ENCODE results near the gene ARHGAP19. TPM values are rescaled to one million over a fixed set of nuclear protein-coding genes. Genes with fewer than 3 reads are reported as not detected.

The ARHGAP19 gene
- total and polyA plus RNA-seq, 9 of the 15 experiments (the other 6 are each of a cell fraction or from before 2014, with no cell fraction given): 14.8 to 49.5 (median 26.8) TPM

- POLR2A ChIA-PET: interaction anchor here (0.6 kb wide), 1 partner anchor 54 kb away, joined by 4 read pairs; no protein-coding TSS in a partner anchor
- TF ChIP-seq RAD21 (CRISPR knock-in tag; conservative IDR thresholded peaks at IDR 0.05 in 1 of 2, IDR thresholded peaks at IDR 0.05 in 1 of 2) (peak; percentile 37 to 64), CEBPG (CRISPR knock-in tag; IDR thresholded peaks at IDR 0.05) (no peak), CEBPG (tag; conservative IDR thresholded peaks at IDR 0.05 in 1 of 2, IDR thresholded peaks at IDR 0.05 in 1 of 2) (no peak), KLF1 (tag; IDR thresholded peaks at IDR 0.05) (no peak), CTCF (IDR thresholded peaks at IDR 0.05 in 2 of 3, conservative IDR thresholded peaks at IDR 0.05 in 1 of 3; ENCODE audit: insufficient read depth in 2 of 3, low read depth in 1 of 3, low read length in 3 of 3) (peak; percentile 35 to 55 (median 38); a peak in 4 of 6 replicates), ZBTB2 (IDR thresholded peaks at IDR 0.05) (no peak), REST (IDR thresholded peaks at IDR 0.05; ENCODE audit: borderline replicate concordance) (peak; percentile 27; the same call in 1 of the 2 replicates), REST (CRISPR knock-in tag; IDR thresholded peaks at IDR 0.05; ENCODE audit: low read depth) (no peak), SMC3 (conservative IDR thresholded peaks at IDR 0.05; ENCODE audit: insufficient read depth, low read depth, low read length) (0 out of 2 replicates have a peak, but pooled peaks have one; percentile 31), ZNF224 (CRISPR knock-in tag; IDR thresholded peaks at IDR 0.05) (no peak)
These were observed 58.0 kb downstream of the ARHGAP19 start for GRCh38 chr10:97234400-97234799.

More at GRCh38 chr10:97234400-97234799, 58.0 kb downstream of the ARHGAP19 start:
- no peaks in the 10 kb centered on the region for H3K4me1 ChIP-seq (replicated peaks in 1 of 2; ENCODE audit: control insufficient read depth in 2 of 2, insufficient read depth in 2 of 2, low read length in 2 of 2)
- DNase-seq (ENCODE audit: extremely low read depth in 1 of 4, low spot score in 3 of 4) (peak in 3 of 4 experiments; percentile 32 to 42 (median 35)), ATAC-seq (no peak), FAIRE-seq (peak; percentile 19)
- no peak overlapping the region for H2AFZ ChIP-seq (ENCODE audit: low read depth, low read length)
- WGBS (ENCODE audit: insufficient coverage, low coverage, missing lambda C conversion rate): 50% methylated on average over 1 of the region's 1 CpG
- no peaks in the 10 kb centered on the region for H4K20me1 ChIP-seq (replicated peaks; ENCODE audit: control insufficient read depth, insufficient read depth, low read length)
- no peaks in the 10 kb centered on the region for H3K9me3 ChIP-seq (replicated peaks; ENCODE audit: control insufficient read depth, insufficient read depth, low read depth, low read length)
- no peaks in the 10 kb centered on the region for H3K79me2 ChIP-seq (ENCODE audit: control insufficient read depth, insufficient read depth, low read length)
- CTCF ChIA-PET (ENCODE audit: low intra/inter-chr PET ratio): interaction anchor here (1.8 kb wide), 1 partner anchor 162 kb away, joined by 8 read pairs; no protein-coding TSS in a partner anchor
- no peaks in the 10 kb centered on the region for H3K9me1 ChIP-seq (ENCODE audit: control insufficient read depth, insufficient read depth, low read length)
- BruUV-seq (replicated peaks): no TSS peak
- H3K9ac ChIP-seq (ENCODE audit: insufficient read depth in 1 of 2, low read depth in 2 of 2, low read length in 2 of 2): no peak overlapping the region
- no peak overlapping the region for H3K4me2 ChIP-seq (ENCODE audit: insufficient read depth, low read length)
- in situ Hi-C loops (cut with MboI) (no loop called here), intact Hi-C loops (cut with micrococcal nuclease) (no loop called here)
- no peaks in the 10 kb centered on the region for H3K27me3 ChIP-seq (ENCODE audit: control insufficient read depth in 2 of 2, insufficient read depth in 2 of 2, low read length in 2 of 2)
- H3K4me3 ChIP-seq: no peak overlapping the region
- H3K36me3 ChIP-seq (ENCODE audit: control insufficient read depth, insufficient read depth, low read length): peaks cover 31% of the 10 kb centered on the region; the same call in 2 of the 3 replicates
- no peak overlapping the region for H3K27ac ChIP-seq (ENCODE audit: extremely low read depth, low read depth, low read length)

All from K562 (cell line).